H1 (cell line): ENCODE data around the gene ODAD3. TPM values are rescaled to one million over a fixed set of nuclear protein-coding genes. Genes with fewer than 3 reads are reported as not detected.

Experiments used
- RNF2 ChIP-seq: fragments of 200-900, 300-1000 bp; sonication (generic); IDR thresholded peaks from 2 replicates; pipeline ENCODE4 v1.7.1; 2016; ENCODE audit warnings: borderline replicate concordance, low read depth, mild to moderate bottlenecking, antibody characterized with exemption, low read length; ENCODE audit not compliant: poor library complexity, severe bottlenecking; ENCODE audit errors: missing control alignments
- TCF12 ChIP-seq: IDR thresholded peaks from 2 replicates; pipeline ENCODE4 v1.6.1; 2011; ENCODE audit warnings: low read depth, mild to moderate bottlenecking, low read length
- polyA plus RNA-seq, 7 experiments: library from polyadenylated mRNA; depleted of rRNA in 3 of 7; stranded (reverse) in 5 of 7; unstranded in 2 of 7; fragments of >200 nt in 5 of 7; fragments of 200-250 nt in 2 of 7; gene quantifications; 1 replicate in 5 of 7; 2 replicates in 1 of 7; 4 replicates in 1 of 7; pipeline versions ENCODE4 v1.2.1 to v1.2.3, GENCODE V29; 2011 to 2013; ENCODE audit warnings: missing spikeins in 2 of 7, mixed read lengths in 2 of 7
- total RNA-seq: library from RNA; stranded (reverse); fragmentation: NEBNext Ultra II Directional; extraction: Animal tissue kit (Norgen Biotek cat#: 25700); gene quantifications from 2 replicates; pipeline ENCODE4 v1.2.1, GENCODE V29; 2021

ODAD3 gene
- total and polyA plus RNA-seq, 2 of the 8 experiments (the other 6 are each of a cell fraction or from before 2014, with no cell fraction given) = 2.1 to 2.2 TPM

GRCh38 chr19:11435057-11435832 is at the start of gene ODAD3, which contains the start of gene PRKCSH (continued):
- TF ChIP-seq RNF2 = no peak
- 0 out of 2 replicates have a peak, but pooled peaks have one; percentile 6 for TF ChIP-seq TCF12
